DND-41 (cell line): Measurements from ENCODE around the gene ITGAX.
A peak's percentile ranks its signal among the peaks of the same experiment; 100 is the strongest.

Experiments
- ATAC-seq: fragments of 200-7000 bp; cut with Tn5 transposase; 3 replicates; pipeline ENCODE4 v1.9.1; 2021; ENCODE audit warnings: low read depth; ENCODE audit not compliant: insufficient read depth
- DNase-seq: peaks from one replicate; pipeline ENCODE4 v3.0.0-alpha.2; 2020
- H2AFZ ChIP-seq: 2 replicates; pipeline ENCODE4 v1.6.0; 2012; ENCODE audit warnings: low read depth, low read length
- H3K27ac ChIP-seq: 2 replicates; pipeline ENCODE4 v1.5.1; 2012; ENCODE audit warnings: low read length, inconsistent platforms
- H3K27me3 ChIP-seq: fragments of 200-600 bp; sonication (generic); 2 replicates; pipeline ENCODE4 v1.6.0; 2012; ENCODE audit warnings: low read length, mild to moderate bottlenecking, inconsistent platforms; ENCODE audit not compliant: insufficient read depth, poor library complexity
- H3K36me3 ChIP-seq: 2 replicates; pipeline ENCODE4 v1.5.1; 2012; ENCODE audit warnings: low read length, inconsistent platforms; ENCODE audit not compliant: insufficient read depth
- H3K4me1 ChIP-seq: 2 replicates; pipeline ENCODE4 v1.5.1; 2012; ENCODE audit warnings: mild to moderate bottlenecking, low read length; ENCODE audit not compliant: insufficient read depth
- H3K4me2 ChIP-seq: 2 replicates; pipeline ENCODE4 v1.6.0; 2012; ENCODE audit warnings: mild to moderate bottlenecking, moderate library complexity, low read length, inconsistent platforms; ENCODE audit not compliant: insufficient read depth
- H3K4me3 ChIP-seq, 2 experiments: fragments of 200-600 bp in 1 of 2; shearing (Covaris generic) in 1 of 2; 2 replicates each; pipeline ENCODE4 v1.5.1; 2012 to 2016; ENCODE audit warnings: inconsistent platforms in 2 of 2, low read length in 2 of 2, mild to moderate bottlenecking in 2 of 2, low read depth in 1 of 2, moderate library complexity in 1 of 2
- H3K79me2 ChIP-seq: 2 replicates; pipeline ENCODE4 v1.6.0; 2012; ENCODE audit warnings: low read length, inconsistent platforms; ENCODE audit not compliant: insufficient read depth
- H3K9ac ChIP-seq: 2 replicates; pipeline ENCODE4 v1.6.0; 2012; ENCODE audit warnings: low read depth, mild to moderate bottlenecking, inconsistent platforms, low read length, moderate library complexity
- H3K9me3 ChIP-seq: 2 replicates; pipeline ENCODE4 v1.5.1; 2012; ENCODE audit warnings: low read length, moderate library complexity, mild to moderate bottlenecking, inconsistent platforms; ENCODE audit not compliant: insufficient read depth, severe bottlenecking
- H4K20me1 ChIP-seq: 2 replicates; pipeline ENCODE4 v1.6.0; 2012; ENCODE audit warnings: low read length; ENCODE audit not compliant: insufficient read depth
- EZH2 ChIP-seq: IDR thresholded peaks from 3 replicates; pipeline ENCODE4 v1.6.1; 2012; ENCODE audit warnings: borderline replicate concordance, low read depth, mild to moderate bottlenecking, moderate library complexity, low read length, inconsistent platforms; ENCODE audit not compliant: severe bottlenecking
- TF ChIP-seq, protein P1 (sequence below): IDR thresholded peaks from 2 replicates; pipeline ENCODE4 v1.5.1; 2012; ENCODE audit warnings: borderline replicate concordance, low read length, moderate library complexity, mild to moderate bottlenecking; ENCODE audit not compliant: poor library complexity, severe bottlenecking; ENCODE audit errors: extremely low read depth

ITGAX gene

DNA sequence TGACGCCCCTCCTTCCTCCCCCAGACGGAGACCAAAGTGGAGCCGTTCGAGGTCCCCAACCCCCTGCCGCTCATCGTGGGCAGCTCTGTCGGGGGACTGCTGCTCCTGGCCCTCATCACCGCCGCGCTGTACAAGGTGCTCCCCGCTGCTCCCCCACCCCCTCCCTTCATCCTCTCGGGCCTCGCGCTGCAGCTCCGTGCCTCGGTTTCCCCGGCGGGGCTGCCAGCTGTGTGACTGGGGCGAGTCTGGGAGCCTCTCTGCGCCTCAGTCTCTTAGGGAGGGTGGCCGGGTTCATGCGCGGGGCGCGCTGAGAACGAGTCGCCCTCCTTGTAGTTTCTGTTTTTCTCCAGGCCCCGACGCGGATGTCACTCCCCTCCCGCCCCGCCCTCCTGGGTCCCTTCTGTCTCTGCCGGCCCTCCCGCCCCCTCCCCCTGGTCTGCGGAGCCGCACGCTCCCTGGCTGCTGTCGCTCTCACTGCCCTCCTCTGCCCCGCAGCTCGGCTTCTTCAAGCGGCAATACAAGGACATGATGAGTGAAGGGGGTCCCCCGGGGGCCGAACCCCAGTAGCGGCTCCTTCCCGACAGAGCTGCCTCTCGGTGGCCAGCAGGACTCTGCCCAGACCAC is 23.7 kb upstream of the ITGAX start:
- TF ChIP-seq, protein P1, sequence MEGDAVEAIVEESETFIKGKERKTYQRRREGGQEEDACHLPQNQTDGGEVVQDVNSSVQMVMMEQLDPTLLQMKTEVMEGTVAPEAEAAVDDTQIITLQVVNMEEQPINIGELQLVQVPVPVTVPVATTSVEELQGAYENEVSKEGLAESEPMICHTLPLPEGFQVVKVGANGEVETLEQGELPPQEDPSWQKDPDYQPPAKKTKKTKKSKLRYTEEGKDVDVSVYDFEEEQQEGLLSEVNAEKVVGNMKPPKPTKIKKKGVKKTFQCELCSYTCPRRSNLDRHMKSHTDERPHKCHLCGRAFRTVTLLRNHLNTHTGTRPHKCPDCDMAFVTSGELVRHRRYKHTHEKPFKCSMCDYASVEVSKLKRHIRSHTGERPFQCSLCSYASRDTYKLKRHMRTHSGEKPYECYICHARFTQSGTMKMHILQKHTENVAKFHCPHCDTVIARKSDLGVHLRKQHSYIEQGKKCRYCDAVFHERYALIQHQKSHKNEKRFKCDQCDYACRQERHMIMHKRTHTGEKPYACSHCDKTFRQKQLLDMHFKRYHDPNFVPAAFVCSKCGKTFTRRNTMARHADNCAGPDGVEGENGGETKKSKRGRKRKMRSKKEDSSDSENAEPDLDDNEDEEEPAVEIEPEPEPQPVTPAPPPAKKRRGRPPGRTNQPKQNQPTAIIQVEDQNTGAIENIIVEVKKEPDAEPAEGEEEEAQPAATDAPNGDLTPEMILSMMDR: no peak
- TF ChIP-seq EZH2: no peak
- Histone ChIP-seq H3K27me3 (peaks cover 20% of the 10 kb centered on the region), H2AFZ (peak overlapping the region; percentile 74)

DNA sequence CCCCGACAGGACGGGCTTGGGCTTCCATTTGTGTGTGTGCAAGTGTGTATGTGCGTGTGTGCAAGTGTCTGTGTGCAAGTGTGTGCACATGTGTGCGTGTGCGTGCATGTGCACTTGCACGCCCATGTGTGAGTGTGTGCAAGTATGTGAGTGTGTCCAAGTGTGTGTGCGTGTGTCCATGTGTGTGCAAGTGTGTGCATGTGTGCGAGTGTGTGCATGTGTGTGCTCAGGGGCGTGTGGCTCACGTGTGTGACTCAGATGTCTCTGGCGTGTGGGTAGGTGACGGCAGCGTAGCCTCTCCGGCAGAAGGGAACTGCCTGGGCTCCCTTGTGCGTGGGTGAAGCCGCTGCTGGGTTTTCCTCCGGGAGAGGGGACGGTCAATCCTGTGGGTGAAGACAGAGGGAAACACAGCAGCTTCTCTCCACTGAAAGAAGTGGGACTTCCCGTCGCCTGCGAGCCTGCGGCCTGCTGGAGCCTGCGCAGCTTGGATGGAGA is 23.1 kb upstream of the ITGAX start:
- peak overlapping the region in 1 of 2 experiments; percentile 60; a peak in 2 of 4 replicates for H3K4me3 ChIP-seq
- no peaks in the 10 kb centered on the region for H3K79me2 ChIP-seq
- H3K4me2 ChIP-seq: peak overlapping the region; percentile 76
- no peak overlapping the region for H3K27ac ChIP-seq
- H2AFZ ChIP-seq: peak overlapping the region; percentile 53; the same call in 1 of the 2 replicates
- no peak overlapping the region; the same call in 1 of the 2 replicates for H3K9ac ChIP-seq
- no peak for DNase-seq
- H3K36me3 ChIP-seq: no peaks in the 10 kb centered on the region
- TF ChIP-seq, protein P1: no peak
- TF ChIP-seq EZH2: no peak
- H3K4me1 ChIP-seq: peaks cover 23% of the 10 kb centered on the region
- H3K27me3 ChIP-seq: peaks cover 20% of the 10 kb centered on the region
- no peaks in the 10 kb centered on the region for H3K9me3 ChIP-seq
- H4K20me1 ChIP-seq: no peaks in the 10 kb centered on the region
- no peak for ATAC-seq

More for the DNA sequence above, 23.7 kb upstream of the ITGAX start:
- H3K27ac ChIP-seq: no peak overlapping the region
- DNase-seq (peak; percentile 64), ATAC-seq (peak; percentile 80)
- H3K4me3 ChIP-seq: peak overlapping the region in 1 of 2 experiments; percentile 60; a peak in 2 of 4 replicates
- H3K9ac ChIP-seq: peak overlapping the region; percentile 50; the same call in 1 of the 2 replicates
- H3K4me2 ChIP-seq: peak overlapping the region; percentile 76
- H4K20me1 ChIP-seq: no peaks in the 10 kb centered on the region
- no peaks in the 10 kb centered on the region for H3K36me3 ChIP-seq
- H3K9me3 ChIP-seq: no peaks in the 10 kb centered on the region
- no peaks in the 10 kb centered on the region for H3K79me2 ChIP-seq
- peaks cover 23% of the 10 kb centered on the region for H3K4me1 ChIP-seq

DNA sequence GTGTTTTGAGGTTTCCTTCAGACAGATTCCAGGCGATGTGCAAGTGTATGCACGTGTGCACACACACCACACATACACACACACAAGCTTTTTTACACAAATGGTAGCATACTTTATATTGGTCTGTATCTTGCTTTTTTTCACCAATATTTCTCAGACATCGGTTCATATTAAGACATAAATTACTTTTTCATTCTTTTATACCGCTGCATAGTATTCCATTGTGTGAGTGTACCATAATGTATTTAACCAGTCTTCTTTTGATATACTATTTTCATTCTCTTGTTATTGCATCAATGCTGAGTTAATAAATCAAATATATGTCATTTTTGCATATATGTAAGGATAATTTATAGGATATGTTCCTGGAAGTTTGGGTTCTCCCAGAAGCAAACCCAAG is 22.4 kb upstream of the ITGAX start:
- Histone ChIP-seq H3K27ac (no peak overlapping the region), H3K4me3 (no peak overlapping the region), H3K4me1 (peaks cover 22% of the 10 kb centered on the region), H4K20me1 (no peaks in the 10 kb centered on the region), H3K36me3 (no peaks in the 10 kb centered on the region), H3K4me2 (no peak overlapping the region), H2AFZ (no peak overlapping the region), H3K9ac (no peak overlapping the region), H3K79me2 (no peaks in the 10 kb centered on the region), H3K9me3 (no peaks in the 10 kb centered on the region), H3K27me3 (peaks cover 20% of the 10 kb centered on the region)
- TF ChIP-seq, protein P1: no peak
- TF ChIP-seq EZH2: no peak
- DNase-seq (no peak), ATAC-seq (no peak)
